HG03521 (cell line): Measurements from ENCODE around the gene GLIS2.

Experiments
- ATAC-seq: cut with Tn5 transposase; IDR thresholded peaks from one replicate; pipeline ENCODE4 v1.9.1; 2021; ENCODE audit warnings: mild to moderate bottlenecking, moderate library complexity; ENCODE audit not compliant: unreplicated experiment

The GLIS2 gene

GRCh38 chr16:4381072-4381934 lies 65.4 kb downstream of the GLIS2 start:
- no peak for ATAC-seq

GRCh38 chr16:4381935-4382794 lies 66.3 kb downstream of the GLIS2 start:
- ATAC-seq, result no peak

- no peak for ATAC-seq
Observed at GRCh38 chr16:4382795-4383357, 67.0 kb downstream of the GLIS2 start.

- no peak for ATAC-seq
Observed at GRCh38 chr16:4383591-4384444, 68.0 kb downstream of the GLIS2 start.

- ATAC-seq, result no peak
Observed at GRCh38 chr16:4384509-4384942, 68.7 kb downstream of the GLIS2 start.

GRCh38 chr16:4385066-4385788 lies 69.4 kb downstream of the GLIS2 start:
- ATAC-seq, result no peak

GRCh38 chr16:4385789-4386450 lies 70.1 kb downstream of the GLIS2 start:
- no peak for ATAC-seq

- no peak for ATAC-seq
Observed at GRCh38 chr16:4386451-4386805, 70.6 kb downstream of the GLIS2 start.

GRCh38 chr16:4386951-4387565 lies 71.2 kb downstream of the GLIS2 start:
- ATAC-seq, result no peak

- no peak for ATAC-seq
Observed at GRCh38 chr16:4387781-4388180, 71.9 kb downstream of the GLIS2 start.

- ATAC-seq, result no peak
Observed at GRCh38 chr16:4388271-4389021, 72.6 kb downstream of the GLIS2 start.
